ENCODE measurements around the gene AGBL4.

AGBL4 gene

DNA sequence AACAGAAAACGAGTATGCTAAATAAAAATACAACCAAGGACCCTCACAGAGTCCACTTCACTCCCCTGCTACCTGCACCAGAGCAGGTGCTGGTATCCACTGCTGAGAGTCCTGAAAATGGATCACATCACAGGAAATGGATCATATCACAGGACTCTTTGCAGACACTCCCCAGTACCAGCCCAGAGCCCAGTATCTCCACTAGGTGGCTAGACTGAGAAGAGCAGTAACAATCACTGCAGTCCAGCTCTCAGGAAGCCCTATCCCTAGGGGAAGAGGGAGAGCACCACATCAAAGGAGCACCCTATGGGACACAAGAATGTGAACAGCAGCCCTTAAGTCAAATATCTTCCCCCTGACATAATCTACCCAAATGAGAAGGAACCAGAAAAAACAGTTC, 28.0 kb downstream of the AGBL4 start:
- TF ChIP-seq, protein P1, sequence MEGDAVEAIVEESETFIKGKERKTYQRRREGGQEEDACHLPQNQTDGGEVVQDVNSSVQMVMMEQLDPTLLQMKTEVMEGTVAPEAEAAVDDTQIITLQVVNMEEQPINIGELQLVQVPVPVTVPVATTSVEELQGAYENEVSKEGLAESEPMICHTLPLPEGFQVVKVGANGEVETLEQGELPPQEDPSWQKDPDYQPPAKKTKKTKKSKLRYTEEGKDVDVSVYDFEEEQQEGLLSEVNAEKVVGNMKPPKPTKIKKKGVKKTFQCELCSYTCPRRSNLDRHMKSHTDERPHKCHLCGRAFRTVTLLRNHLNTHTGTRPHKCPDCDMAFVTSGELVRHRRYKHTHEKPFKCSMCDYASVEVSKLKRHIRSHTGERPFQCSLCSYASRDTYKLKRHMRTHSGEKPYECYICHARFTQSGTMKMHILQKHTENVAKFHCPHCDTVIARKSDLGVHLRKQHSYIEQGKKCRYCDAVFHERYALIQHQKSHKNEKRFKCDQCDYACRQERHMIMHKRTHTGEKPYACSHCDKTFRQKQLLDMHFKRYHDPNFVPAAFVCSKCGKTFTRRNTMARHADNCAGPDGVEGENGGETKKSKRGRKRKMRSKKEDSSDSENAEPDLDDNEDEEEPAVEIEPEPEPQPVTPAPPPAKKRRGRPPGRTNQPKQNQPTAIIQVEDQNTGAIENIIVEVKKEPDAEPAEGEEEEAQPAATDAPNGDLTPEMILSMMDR (IDR thresholded peaks at IDR 0.05): no peak; the same call in 1 of the 2 replicates

DNA sequence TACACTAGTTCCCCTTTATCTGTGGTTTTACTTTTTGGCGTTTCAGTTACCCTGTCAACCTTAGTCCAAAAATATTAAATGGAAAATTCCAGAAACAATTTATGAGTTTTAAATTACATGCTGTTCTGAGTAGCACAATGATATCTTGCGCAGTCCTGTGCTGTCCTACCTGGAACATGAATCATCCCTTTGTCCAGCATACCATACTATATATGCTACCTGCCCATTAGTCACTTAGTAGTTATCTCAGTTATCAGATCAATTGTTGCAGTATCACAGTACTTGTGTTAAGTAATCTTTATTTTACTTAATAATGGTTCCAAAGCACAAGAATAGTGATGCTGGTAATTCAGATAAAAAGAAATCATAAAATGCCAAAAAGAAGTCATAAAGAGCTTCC, 52.7 kb downstream of the AGBL4 start:
- TF ChIP-seq, protein P1 (IDR thresholded peaks at IDR 0.05): no peak

DNA sequence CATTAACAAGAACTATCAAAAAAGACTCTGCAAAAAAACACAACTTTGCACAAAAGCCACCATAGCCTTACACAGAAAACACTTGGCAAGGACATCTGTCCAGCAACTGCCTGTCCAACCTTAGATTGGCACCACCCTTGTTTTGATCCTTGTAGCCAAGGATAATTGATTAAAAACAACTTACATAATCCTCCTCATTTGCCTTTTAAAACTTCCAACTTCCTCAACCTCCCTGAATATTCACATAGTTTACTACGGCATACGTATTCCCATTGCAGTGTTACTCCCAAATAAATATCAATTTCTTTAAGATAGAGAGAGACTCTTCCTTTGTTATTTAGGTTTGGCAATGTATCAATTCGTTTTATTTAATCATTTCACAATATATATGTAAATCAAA, 72.4 kb downstream of the AGBL4 start:
- TF ChIP-seq, protein P1 (IDR thresholded peaks at IDR 0.05): no peak

DNA sequence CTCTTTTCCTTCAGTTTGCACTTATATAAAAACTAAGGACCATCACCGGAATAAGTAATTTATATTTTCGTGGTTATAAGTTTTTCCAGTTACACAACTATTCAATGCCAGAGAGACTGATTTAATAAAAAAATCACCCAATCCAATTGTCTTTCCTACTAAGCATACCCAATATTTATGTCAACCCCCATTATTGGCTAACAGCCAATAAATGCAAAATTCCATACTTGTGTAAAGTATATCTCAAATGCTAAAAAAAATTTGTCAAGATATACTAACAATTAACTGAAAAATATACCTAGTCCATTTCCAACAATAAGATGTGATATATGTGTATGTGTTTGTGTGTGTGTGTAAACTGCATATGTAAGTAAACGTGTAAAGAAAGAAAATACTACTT, 117.4 kb downstream of the AGBL4 start:
- TF ChIP-seq, protein P1 (IDR thresholded peaks at IDR 0.05): no peak

DNA sequence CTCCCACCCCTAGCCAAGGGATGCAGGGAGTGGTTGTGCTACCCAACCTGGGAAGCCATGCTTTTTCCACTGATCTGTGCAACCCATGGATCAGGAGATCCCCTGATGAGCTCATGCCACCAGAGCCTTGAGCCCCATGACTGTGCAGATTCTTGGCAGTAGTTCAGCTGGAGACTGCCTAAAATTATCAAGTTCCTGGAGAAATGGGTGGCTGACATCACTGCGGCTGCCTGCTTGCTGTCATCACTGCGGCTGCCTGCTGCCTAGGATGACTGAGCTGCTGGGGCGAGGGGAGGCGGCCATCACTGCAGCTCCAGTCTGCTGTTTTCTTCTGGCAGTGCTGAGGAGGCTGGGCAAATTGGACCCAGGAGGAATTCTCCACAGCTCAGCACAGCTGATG, 159.2 kb downstream of the AGBL4 start:
- TF ChIP-seq, protein P1 (IDR thresholded peaks at IDR 0.05): no peak

DNA sequence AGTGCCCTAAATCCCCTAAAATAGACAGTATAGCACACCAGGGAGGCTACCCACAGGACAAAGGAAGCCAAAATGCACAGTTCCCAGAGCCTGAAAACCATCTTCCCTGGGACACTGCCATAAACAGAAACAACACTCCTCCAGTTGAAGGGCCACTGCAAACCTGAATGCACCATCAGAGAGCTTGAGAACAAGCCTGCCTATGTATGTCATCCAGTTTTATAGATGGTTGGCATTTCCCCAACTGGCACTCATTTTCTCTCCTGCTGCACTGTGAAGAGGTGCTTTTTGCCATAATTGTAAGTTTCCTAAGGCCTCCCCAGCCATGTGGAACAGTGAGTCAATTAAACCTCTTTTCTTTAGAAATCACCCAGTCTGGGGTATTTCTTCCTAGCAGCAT, 169.0 kb downstream of the AGBL4 start:
- TF ChIP-seq, protein P1 (IDR thresholded peaks at IDR 0.05): no peak

DNA sequence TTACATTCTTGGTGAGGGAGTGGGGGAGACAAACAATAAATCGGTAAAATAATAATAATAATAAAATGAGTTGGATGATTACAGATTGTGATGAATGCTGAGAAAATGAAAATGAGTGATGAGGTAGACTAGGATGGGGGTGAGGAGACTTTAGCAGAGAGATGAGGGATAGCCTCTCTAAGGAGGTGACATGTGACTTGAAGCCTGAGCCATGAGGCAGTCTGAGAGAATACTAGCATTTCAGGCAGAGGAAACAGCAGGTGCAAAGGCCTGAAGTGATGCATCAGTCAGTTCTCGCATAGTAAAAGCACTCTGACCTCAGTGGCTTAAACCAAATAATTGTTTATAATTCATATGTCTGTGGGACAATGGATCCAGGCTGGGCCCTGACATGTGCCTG, 181.2 kb downstream of the AGBL4 start:
- TF ChIP-seq, protein P1 (IDR thresholded peaks at IDR 0.05): no peak

DNA sequence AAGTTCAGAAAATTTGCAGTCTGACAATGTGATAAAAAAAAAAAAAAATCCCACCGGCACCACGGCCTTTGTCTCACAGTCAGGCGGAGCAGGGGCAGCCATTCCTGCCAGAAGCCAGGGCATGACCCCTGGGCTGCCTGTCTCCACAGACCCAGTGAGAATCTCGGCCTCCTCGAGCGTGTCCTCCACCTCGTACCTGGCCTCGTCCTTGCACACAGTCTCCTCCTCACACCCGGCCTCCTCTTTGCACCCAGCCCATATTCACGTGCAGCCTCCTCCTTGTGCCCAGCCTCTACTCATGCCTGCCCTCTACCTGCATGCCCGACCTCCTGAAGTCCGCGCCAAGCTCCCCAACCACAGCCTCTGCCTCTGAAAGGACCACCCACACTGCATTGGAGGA, 182.0 kb downstream of the AGBL4 start:
- TF ChIP-seq, protein P1 (IDR thresholded peaks at IDR 0.05): no peak

All from LNCAP (cell line).